GM11168 (cell line): ENCODE measurements around the gene KMT2E.
"Not testable (repeated sequence)": the region's sequence is repeated elsewhere in the genome, so short reads cannot be mapped to it uniquely, and the experiment has no call there.

Experiments used
- in situ Hi-C: fragments of 300-500 bp; cut with MboI; formaldehyde crosslinking; loops from one replicate; pipeline ENCODE4 v1.12.0; 2022; ENCODE audit warnings: low sequenced_read_pairs; ENCODE audit not compliant: unreplicated experiment

Gene KMT2E

GRCh38 chr7:105013816-105014692 lies at the start of gene KMT2E:
KMT2E (plus strand) TSS chr7:105014205; CDS start chr7:105040953, 26,748 bp downstream.
- in situ Hi-C loops = no loop called here

DNA sequence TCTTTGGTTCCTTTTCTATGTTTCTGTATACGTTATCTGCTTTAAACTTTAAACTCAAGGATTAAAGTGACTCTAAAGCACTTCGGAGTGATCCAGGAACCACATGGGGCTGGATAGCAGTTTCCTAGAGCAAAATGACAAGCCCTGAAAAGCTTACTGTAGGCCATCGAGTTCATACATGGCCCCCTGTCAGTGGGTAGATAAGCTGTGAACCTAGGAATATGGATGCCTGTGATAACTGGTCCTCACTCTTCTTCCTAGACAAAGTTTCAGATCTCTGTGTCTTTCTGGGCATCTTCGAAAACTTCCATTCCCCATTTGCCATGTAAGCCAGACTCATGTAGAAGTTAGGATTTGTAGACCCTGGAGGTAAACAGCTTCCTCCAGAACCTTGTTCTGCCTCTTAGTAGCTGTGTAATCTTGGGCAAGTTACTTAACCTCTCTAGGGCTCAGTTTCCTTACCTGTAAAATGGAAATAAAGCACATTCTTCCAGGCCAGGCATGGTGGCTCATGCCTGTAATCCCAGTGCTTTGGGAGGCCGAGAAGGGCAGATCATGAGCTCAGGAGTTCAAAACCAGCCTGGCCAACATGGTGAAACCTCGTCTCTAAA lies 49.3 kb upstream of the KMT2E start:
- in situ Hi-C loops = no loop called here

DNA sequence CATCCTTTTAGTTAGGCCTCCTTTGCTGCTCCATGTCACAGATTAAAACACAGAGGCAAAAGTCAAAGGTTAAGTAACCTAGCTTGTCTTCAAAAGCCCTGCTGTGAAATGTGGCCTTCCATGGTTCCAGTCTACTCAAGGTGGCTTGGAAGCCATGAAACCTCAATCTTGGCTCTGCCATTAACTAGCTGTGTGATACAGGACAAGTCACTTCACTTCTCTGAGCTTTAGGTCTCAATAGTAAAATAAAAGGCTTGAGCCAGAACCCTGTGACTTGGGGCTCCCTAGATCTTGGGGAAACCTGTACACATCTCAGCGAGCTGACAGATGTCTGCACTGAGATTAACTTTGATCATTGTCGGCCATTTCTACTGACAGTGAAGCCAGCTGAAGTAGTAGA lies 48.0 kb upstream of the KMT2E start:
- in situ Hi-C loops = no loop called here

- in situ Hi-C loops = no loop called here
Observed at GRCh38 chr7:104967088-104967487, 46.9 kb upstream of the KMT2E start.

DNA sequence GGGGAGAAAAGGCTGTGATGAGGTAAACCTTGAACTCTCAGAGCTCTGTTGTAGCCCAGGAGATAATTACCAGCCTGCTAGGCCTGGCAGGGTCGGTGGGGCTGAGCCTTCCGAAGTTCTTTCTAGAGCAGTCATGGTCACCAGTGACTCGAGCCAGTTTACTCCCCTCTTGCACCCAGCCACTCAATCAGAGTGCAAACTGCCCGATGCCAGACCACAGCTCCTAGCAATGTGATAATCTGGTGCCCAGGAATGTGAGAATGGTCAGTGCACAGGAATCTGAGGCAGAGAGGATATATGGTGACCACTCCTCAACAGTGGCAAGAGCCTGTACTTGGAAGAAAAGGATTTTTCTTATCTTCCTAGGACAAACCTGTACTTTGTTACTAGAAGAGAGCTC lies 46.4 kb upstream of the KMT2E start:
- in situ Hi-C loops = no loop called here

- in situ Hi-C loops = no loop called here
Observed at GRCh38 chr7:104968648-104969047, 45.4 kb upstream of the KMT2E start.

GRCh38 chr7:104969183-104969582 lies 44.8 kb upstream of the KMT2E start:
- in situ Hi-C loops = no loop called here

GRCh38 chr7:104971290-104972071 lies 42.5 kb upstream of the KMT2E start:
- in situ Hi-C loops = no loop called here

GRCh38 chr7:104972500-104972899 lies 41.5 kb upstream of the KMT2E start:
- in situ Hi-C loops = no loop called here

GRCh38 chr7:104973227-104973626 lies 40.8 kb upstream of the KMT2E start:
- in situ Hi-C loops = no loop called here

GRCh38 chr7:104973909-104974415 lies 40.0 kb upstream of the KMT2E start:
- in situ Hi-C loops = no loop called here

DNA sequence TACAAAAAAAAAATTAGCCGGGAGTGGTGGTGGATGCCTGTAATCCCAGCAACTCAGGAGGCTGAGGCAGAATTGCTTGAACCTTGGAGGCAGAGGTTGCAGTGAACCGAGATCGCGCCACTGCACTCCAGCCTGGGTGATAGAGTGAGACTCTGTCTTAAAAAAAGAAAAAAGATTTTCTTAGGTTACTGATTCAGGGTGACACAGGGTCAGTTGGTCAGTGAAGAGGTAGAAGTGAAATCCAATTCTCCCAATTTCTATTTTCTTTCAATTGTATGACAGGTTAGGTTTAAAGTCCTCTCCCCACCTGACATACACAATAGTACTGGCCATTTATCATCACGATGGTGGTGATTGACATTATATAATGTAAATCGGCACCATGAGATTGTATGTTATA lies 38.5 kb upstream of the KMT2E start:
- in situ Hi-C loops = not testable (repeated sequence)

GRCh38 chr7:104976966-104977636 lies 36.9 kb upstream of the KMT2E start:
- in situ Hi-C loops = no loop called here

DNA sequence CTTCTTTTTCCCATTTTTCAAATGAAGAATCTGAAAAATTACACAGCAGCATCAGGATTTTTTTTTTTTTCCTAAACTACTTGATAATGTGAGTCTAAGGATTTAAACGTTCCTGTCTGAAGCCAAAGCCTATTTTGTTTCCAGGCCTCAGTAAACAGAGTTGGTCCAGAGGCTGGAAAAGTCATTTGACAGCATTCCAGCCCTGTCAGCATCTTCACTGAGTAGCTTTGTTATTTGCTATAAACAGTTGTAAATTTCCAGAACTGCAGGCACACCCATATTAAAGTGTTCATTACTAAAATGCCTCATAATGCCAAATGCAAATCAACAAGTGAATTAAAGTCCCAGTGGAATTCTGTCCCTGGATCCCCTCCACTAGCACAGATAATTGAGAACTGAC lies 35.5 kb upstream of the KMT2E start:
- in situ Hi-C loops = no loop called here

DNA sequence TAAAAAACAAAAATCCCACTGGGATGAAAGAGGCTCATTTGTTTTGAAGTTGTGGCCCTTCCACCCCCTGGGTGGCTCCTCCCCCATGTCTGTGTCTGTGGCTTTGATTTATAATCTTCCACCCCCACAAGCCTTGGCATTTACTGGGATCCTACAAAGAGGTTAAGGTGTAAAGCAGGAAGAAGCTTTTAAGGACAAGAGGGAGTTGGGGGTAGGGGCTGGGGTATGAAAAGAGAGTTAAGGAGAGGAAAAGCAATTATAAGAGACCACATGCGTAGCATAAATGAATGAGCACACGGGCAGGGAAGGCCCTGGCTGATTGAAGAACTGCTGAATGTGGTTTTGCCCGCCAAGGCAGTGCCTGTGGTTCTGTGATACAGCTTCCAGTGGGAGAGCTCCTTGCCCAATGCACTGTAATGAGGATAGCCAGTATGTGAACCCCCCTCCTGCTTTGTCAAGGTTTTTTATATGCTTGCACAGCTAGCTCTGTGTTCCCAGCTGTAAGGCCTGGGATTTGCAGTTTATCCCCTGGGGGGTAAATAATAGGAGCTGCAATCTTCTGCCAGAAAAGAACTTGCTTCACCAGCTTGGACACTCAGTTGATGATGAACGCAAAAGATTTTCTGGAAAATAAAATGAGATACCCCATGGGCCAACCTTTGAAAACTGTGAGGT lies 34.7 kb upstream of the KMT2E start:
- in situ Hi-C loops = no loop called here

DNA sequence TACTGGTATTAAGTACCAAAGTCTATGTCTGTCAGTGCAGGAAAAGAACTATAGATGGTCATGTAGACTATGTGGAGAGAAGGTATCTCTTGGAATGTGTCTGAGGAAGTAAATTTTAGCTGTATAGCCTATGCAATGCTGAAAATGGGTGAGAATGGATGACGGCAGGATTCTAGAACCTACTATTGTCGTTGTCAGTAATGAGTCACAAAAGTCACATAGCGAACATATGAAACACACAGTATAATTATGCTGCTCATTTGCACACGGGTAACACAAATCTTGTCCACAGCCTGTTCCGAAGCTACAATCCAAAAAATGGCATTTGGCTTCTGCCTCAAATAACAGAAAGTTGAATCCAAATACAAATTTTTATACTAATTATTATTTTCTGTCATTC lies 33.6 kb upstream of the KMT2E start:
- in situ Hi-C loops = no loop called here

DNA sequence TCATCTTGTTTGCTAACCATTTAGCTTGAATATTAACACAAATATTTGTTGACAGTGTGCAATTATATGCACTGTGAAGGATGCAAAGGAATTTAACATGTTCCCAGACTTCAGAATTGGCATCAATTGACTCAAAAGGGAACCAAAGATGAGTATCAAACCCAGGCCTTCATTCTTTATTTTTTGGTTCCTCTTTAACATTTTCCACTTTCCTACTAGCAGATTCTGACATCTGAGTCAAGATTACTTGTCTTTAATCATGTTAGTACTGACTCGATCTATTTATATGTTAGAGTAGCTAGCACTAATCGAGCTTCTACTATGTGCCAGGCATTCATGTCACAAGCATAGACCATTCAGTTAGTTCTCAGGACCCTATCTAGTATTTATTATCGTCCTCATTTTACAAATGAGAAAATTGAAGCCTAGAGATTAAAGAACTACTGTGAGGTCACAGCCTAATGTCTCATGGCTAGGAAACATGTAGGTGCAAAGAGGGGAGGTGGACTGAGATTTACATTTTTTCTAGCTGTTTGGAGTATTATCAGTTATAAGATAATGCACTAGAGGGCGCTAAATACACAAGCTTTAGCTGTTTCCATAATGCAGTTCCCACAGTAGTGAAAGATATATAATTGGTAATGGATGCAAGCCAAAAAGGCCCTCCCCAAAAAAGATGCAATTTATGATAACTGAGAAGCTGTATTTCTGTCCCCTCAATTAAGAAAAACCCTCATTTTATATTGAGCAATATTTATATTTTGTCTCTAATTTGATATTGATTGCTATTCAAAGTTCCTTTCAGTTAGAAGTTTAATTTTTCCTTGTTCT lies 32.9 kb upstream of the KMT2E start:
- in situ Hi-C loops = no loop called here

DNA sequence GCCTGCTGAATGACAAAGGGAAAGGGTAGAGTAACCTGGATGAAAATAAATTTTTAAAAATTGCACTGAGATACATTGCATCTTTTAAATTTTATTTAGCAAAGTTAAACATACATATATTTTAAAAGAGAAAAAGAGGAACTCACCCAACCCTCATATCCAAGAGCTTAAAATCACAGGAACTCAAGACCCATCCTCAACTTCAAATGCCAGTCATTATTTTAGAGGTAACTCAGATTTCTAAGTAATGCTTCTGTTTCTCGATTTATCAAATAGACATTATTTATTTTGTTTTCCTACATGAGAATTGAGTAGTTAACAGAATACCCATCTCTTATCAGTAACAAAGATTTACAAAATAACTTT lies 32.4 kb upstream of the KMT2E start:
- in situ Hi-C loops = no loop called here
